HEK293T (cell line): ENCODE results near the gene CLMN.
"Not testable (repeated sequence)": the region's sequence is repeated elsewhere in the genome, so short reads cannot be mapped to it uniquely, and the experiment has no call there.

Experiments
- CTCF ChIA-PET: fragments of 350-600 bp; formaldehyde crosslinking; extraction: SDS; loops from one replicate; lab custom pipeline; 2021; ENCODE audit warnings: antibody characterized with exemption, inconsistent platforms; lab: Yijun Ruan, JAX
- POLR2A ChIA-PET: fragments of 350-600 bp; formaldehyde crosslinking; extraction: SDS; loops from one replicate; lab custom pipeline; 2020; ENCODE audit warnings: antibody characterized with exemption, inconsistent platforms; lab: Yijun Ruan, JAX
- DNase-seq: peaks from one replicate; pipeline ENCODE4 v3.0.0; 2012; ENCODE audit warnings: mixed read lengths; ENCODE audit errors: extremely low spot score
- ARNT ChIP-seq: fragments of 450-650 bp; IDR thresholded peaks from 2 replicates; pipeline ENCODE4 v1.6.1; 2017; ENCODE audit warnings: mild to moderate bottlenecking
- BHLHE40 ChIP-seq: fragments of 450-650 bp; IDR thresholded peaks from 2 replicates; pipeline ENCODE4 v1.6.1; 2016; ENCODE audit warnings: mild to moderate bottlenecking, moderate library complexity, borderline replicate concordance
- CTBP1 ChIP-seq: fragments of 450-650 bp; IDR thresholded peaks from 2 replicates; pipeline ENCODE4 v1.6.1; 2016; ENCODE audit warnings: borderline replicate concordance
- ELF4 ChIP-seq: fragments of 450-650 bp; IDR thresholded peaks from 2 replicates; pipeline ENCODE4 v1.6.1; 2017; ENCODE audit warnings: antibody characterized with exemption
- FOXA1 ChIP-seq: fragments of 450-650 bp; IDR thresholded peaks from 2 replicates; pipeline ENCODE4 v1.6.1; 2016; ENCODE audit warnings: mild to moderate bottlenecking
- FOXK2 ChIP-seq: fragments of 450-650 bp; IDR thresholded peaks from 2 replicates; pipeline ENCODE4 v1.6.1; 2016; ENCODE audit warnings: mild to moderate bottlenecking
- FOXM1 ChIP-seq: fragments of 450-650 bp; IDR thresholded peaks from 2 replicates; pipeline ENCODE4 v1.6.1; 2017; ENCODE audit warnings: mild to moderate bottlenecking, borderline replicate concordance
- HDGF ChIP-seq: fragments of 450-650 bp; IDR thresholded peaks from 2 replicates; pipeline ENCODE4 v1.6.1; 2017; ENCODE audit warnings: antibody characterized with exemption, borderline replicate concordance
- L3MBTL2 ChIP-seq: fragments of 450-650 bp; conservative IDR thresholded peaks from 2 replicates; pipeline ENCODE4 v1.6.1; 2016; ENCODE audit warnings: mild to moderate bottlenecking
- LEF1 ChIP-seq: fragments of 450-650 bp; IDR thresholded peaks from 2 replicates; pipeline ENCODE4 v1.6.1; 2017; ENCODE audit warnings: mild to moderate bottlenecking, borderline replicate concordance
- NFRKB ChIP-seq: fragments of 450-650 bp; IDR thresholded peaks from 2 replicates; pipeline ENCODE4 v1.6.1; 2016; ENCODE audit warnings: mild to moderate bottlenecking, moderate library complexity
- PKNOX1 ChIP-seq: fragments of 450-650 bp; IDR thresholded peaks from 2 replicates; pipeline ENCODE4 v1.6.1; 2016
- SP1 ChIP-seq: fragments of 450-650 bp; IDR thresholded peaks from 2 replicates; pipeline ENCODE4 v1.6.1; 2017
- SUZ12 ChIP-seq: fragments of 450-650 bp; IDR thresholded peaks from 2 replicates; pipeline ENCODE4 v1.6.1; 2016; ENCODE audit warnings: mild to moderate bottlenecking
- TARDBP ChIP-seq: fragments of 450-650 bp; IDR thresholded peaks from 2 replicates; pipeline ENCODE4 v1.6.1; 2016
- ZNF384 ChIP-seq: fragments of 450-650 bp; IDR thresholded peaks from 2 replicates; pipeline ENCODE4 v1.6.1; 2016

CLMN gene

GRCh38 chr14:95287176-95287754 lies 32.4 kb downstream of the CLMN start:
- ChIA-PET POLR2A (no interaction called here), CTCF (no interaction called here)
- TF ChIP-seq ZNF384: no peak
- no peak for TF ChIP-seq TARDBP
- no peak for TF ChIP-seq HDGF
- TF ChIP-seq CTBP1: no peak
- no peak for TF ChIP-seq FOXK2
- no peak for TF ChIP-seq ELF4
- DNase-seq: no peak

GRCh38 chr14:95286645-95287044 lies 33.1 kb downstream of the CLMN start:
- CTCF ChIA-PET: no interaction called here
- POLR2A ChIA-PET: no interaction called here
- DNase-seq: no peak
- no peak for TF ChIP-seq CTBP1
- no peak for TF ChIP-seq LEF1
- no peak for TF ChIP-seq SUZ12
- no peak for TF ChIP-seq HDGF
- TF ChIP-seq FOXM1: no peak
- TF ChIP-seq FOXK2: no peak
- no peak for TF ChIP-seq SP1
- no peak for TF ChIP-seq PKNOX1
- TF ChIP-seq TARDBP: no peak
- TF ChIP-seq NFRKB: no peak
- TF ChIP-seq FOXA1: no peak
- TF ChIP-seq ELF4: no peak
- TF ChIP-seq L3MBTL2: no peak
- TF ChIP-seq ARNT: no peak
- TF ChIP-seq BHLHE40: no peak
- no peak for TF ChIP-seq ZNF384

GRCh38 chr14:95285566-95285965 lies 34.1 kb downstream of the CLMN start:
- CTCF ChIA-PET: no interaction called here
- no peak for DNase-seq
- POLR2A ChIA-PET: no interaction called here
- TF ChIP-seq ZNF384 (no peak), PKNOX1 (no peak), ARNT (no peak), NFRKB (no peak), ELF4 (no peak), FOXM1 (no peak), BHLHE40 (no peak)

- POLR2A ChIA-PET, DNase-seq: not testable (repeated sequence)
- CTCF ChIA-PET: interaction anchor here (0.7 kb wide), 1 partner anchor 78 kb away, joined by 3 read pairs; no protein-coding TSS in a partner anchor
Measured at GRCh38 chr14:95283802-95284201, 35.9 kb downstream of the CLMN start.

- CTCF ChIA-PET, DNase-seq, POLR2A ChIA-PET: not testable (repeated sequence)
Measured at GRCh38 chr14:95282986-95283380, 36.7 kb downstream of the CLMN start.

- DNase-seq: no peak
- POLR2A ChIA-PET: no interaction called here
- CTCF ChIA-PET: no interaction called here
Measured at GRCh38 chr14:95282354-95282985, 37.2 kb downstream of the CLMN start.

More at GRCh38 chr14:95282354-95282985, 37.2 kb downstream of the CLMN start:
- TF ChIP-seq PKNOX1 (no peak), HDGF (no peak), ELF4 (no peak), LEF1 (no peak), SUZ12 (no peak), FOXK2 (no peak), FOXA1 (no peak), SP1 (no peak), NFRKB (no peak), BHLHE40 (no peak), TARDBP (no peak), ARNT (no peak), L3MBTL2 (no peak), ZNF384 (no peak), FOXM1 (no peak), CTBP1 (no peak)
